K562 (cell line): ENCODE measurements around the gene TUBB6. TPM values are rescaled to one million over a fixed set of nuclear protein-coding genes. Genes with fewer than 3 reads are reported as not detected.

Source experiments
- ETS2 ChIP-seq: IDR thresholded peaks from 2 replicates; pipeline ENCODE4 v1.6.1; 2016; ENCODE audit warnings: borderline replicate concordance, missing genetic modification characterization, mild to moderate bottlenecking, moderate library complexity, missing compliant biosample characterization; ENCODE audit not compliant: poor library complexity, severe bottlenecking
- EZH2 ChIP-seq: IDR thresholded peaks from 2 replicates; pipeline ENCODE4 v1.6.1; 2012; ENCODE audit warnings: low read depth, mild to moderate bottlenecking, inconsistent platforms, low read length, borderline replicate concordance
- KLF10 ChIP-seq: fragments of 250-450 bp; sonication (Bioruptor Pico); IDR thresholded peaks from 2 replicates; pipeline ENCODE4 v1.6.1; 2021; ENCODE audit warnings: matching md5 sums
- LARP7 ChIP-seq: fragments of 450-650 bp; IDR thresholded peaks from 2 replicates; pipeline ENCODE4 v1.6.1; 2016
- SRSF1 ChIP-seq: fragments of 200-400 bp; formaldehyde crosslinking; IDR thresholded peaks from 2 replicates; pipeline ENCODE4 v1.6.1; 2017; ENCODE audit warnings: mild to moderate bottlenecking, low read depth, low read length, moderate library complexity
- TAL1 ChIP-seq: fragments of 450-650 bp; IDR thresholded peaks from 2 replicates; pipeline ENCODE4 v1.6.1; 2016; ENCODE audit warnings: mild to moderate bottlenecking
- UBTF ChIP-seq, 2 experiments: IDR thresholded peaks; 2 replicates each; pipeline ENCODE4 v1.6.1; 2012; ENCODE audit warnings: improper control_type of control experiment in 2 of 2, low read depth in 2 of 2, low read length in 2 of 2, borderline replicate concordance in 1 of 2
- XRCC4 ChIP-seq: IDR thresholded peaks from one replicate; pipeline ENCODE4 v1.6.1; 2011; ENCODE audit not compliant: insufficient read depth, insufficient read length; ENCODE audit errors: extremely low read depth
- YY1 ChIP-seq, 3 experiments: IDR thresholded peaks; 2 replicates each; pipeline ENCODE4 v1.6.1; 2011; ENCODE audit warnings: low read length in 2 of 3, mild to moderate bottlenecking in 2 of 3, moderate library complexity in 2 of 3, borderline replicate concordance in 1 of 3, control low read depth in 1 of 3, low read depth in 1 of 3; ENCODE audit not compliant: insufficient read depth in 3 of 3, insufficient replicate concordance in 2 of 3, control insufficient read depth in 1 of 3, insufficient read length in 1 of 3; ENCODE audit errors: extremely low read depth in 1 of 3
- ZNF184 ChIP-seq: sonication (generic); formaldehyde crosslinking; IDR thresholded peaks from 2 replicates; pipeline ENCODE4 v1.5.0; 2020; ENCODE audit warnings: missing genetic modification reagents
- ZNF79 ChIP-seq: fragments of 250-450 bp; sonication (Bioruptor Pico); IDR thresholded peaks from 2 replicates; pipeline ENCODE4 v1.4.0; 2020; ENCODE audit warnings: low read depth, mild to moderate bottlenecking, moderate library complexity
- ZSCAN29 ChIP-seq: fragments of 450-650 bp; IDR thresholded peaks from 2 replicates; pipeline ENCODE4 v1.6.1; 2017
- polyA plus RNA-seq, 8 experiments: library from polyadenylated mRNA; depleted of rRNA in 4 of 8; stranded (reverse) in 5 of 8; unstranded in 3 of 8; fragments of >200 nt; fragmentation: Nextera tagmentation in 2 of 8; fragmentation: Illumina TruSeq in 1 of 8; extraction: Ambion mirVana in 2 of 8; extraction: Trizol in 1 of 8; gene quantifications; 2 replicates each; pipeline versions ENCODE4 v1.2.1 to v1.2.3, GENCODE V29; 2011 to 2014; ENCODE audit warnings: inconsistent platforms in 1 of 8, missing spikeins in 1 of 8
- total RNA-seq, 7 experiments: library from RNA; depleted of rRNA in 6 of 7; stranded (reverse); fragments of >200 nt in 6 of 7; fragmentation: Illumina TruSeq in 2 of 7; extraction: Trizol in 2 of 7; gene quantifications; 2 replicates each; pipeline versions ENCODE4 v1.2.1 to v1.2.3, GENCODE V29; 2011 to 2021; ENCODE audit warnings: low replicate concordance in 1 of 7
- TF ChIP-seq, protein P1 (sequence below): sonication (generic); formaldehyde crosslinking; IDR thresholded peaks from 2 replicates; pipeline ENCODE4 v1.8.1; 2023; ENCODE audit warnings: missing genetic modification reagents, mild to moderate bottlenecking, borderline replicate concordance
- TF ChIP-seq, protein P2 (sequence below): fragments of 450-650 bp; formaldehyde crosslinking; IDR thresholded peaks from 2 replicates; pipeline ENCODE4 v1.4.0; 2020; ENCODE audit warnings: mild to moderate bottlenecking, moderate library complexity
- TF ChIP-seq, protein P3 (sequence below): IDR thresholded peaks from 2 replicates; pipeline ENCODE4 v1.6.1; 2016; ENCODE audit warnings: missing genetic modification characterization, missing compliant biosample characterization

TUBB6 gene
- total and polyA plus RNA-seq, 9 of the 15 experiments (the other 6 are each of a cell fraction or from before 2014, with no cell fraction given), result 43.9 to 404 (median 81.1) TPM

- TF ChIP-seq, protein P1, sequence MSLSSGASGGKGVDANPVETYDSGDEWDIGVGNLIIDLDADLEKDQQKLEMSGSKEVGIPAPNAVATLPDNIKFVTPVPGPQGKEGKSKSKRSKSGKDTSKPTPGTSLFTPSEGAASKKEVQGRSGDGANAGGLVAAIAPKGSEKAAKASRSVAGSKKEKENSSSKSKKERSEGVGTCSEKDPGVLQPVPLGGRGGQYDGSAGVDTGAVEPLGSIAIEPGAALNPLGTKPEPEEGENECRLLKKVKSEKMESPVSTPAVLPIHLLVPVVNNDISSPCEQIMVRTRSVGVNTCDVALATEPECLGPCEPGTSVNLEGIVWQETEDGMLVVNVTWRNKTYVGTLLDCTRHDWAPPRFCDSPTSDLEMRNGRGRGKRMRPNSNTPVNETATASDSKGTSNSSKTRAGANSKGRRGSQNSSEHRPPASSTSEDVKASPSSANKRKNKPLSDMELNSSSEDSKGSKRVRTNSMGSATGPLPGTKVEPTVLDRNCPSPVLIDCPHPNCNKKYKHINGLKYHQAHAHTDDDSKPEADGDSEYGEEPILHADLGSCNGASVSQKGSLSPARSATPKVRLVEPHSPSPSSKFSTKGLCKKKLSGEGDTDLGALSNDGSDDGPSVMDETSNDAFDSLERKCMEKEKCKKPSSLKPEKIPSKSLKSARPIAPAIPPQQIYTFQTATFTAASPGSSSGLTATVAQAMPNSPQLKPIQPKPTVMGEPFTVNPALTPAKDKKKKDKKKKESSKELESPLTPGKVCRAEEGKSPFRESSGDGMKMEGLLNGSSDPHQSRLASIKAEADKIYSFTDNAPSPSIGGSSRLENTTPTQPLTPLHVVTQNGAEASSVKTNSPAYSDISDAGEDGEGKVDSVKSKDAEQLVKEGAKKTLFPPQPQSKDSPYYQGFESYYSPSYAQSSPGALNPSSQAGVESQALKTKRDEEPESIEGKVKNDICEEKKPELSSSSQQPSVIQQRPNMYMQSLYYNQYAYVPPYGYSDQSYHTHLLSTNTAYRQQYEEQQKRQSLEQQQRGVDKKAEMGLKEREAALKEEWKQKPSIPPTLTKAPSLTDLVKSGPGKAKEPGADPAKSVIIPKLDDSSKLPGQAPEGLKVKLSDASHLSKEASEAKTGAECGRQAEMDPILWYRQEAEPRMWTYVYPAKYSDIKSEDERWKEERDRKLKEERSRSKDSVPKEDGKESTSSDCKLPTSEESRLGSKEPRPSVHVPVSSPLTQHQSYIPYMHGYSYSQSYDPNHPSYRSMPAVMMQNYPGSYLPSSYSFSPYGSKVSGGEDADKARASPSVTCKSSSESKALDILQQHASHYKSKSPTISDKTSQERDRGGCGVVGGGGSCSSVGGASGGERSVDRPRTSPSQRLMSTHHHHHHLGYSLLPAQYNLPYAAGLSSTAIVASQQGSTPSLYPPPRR (CRISPR knock-in tag), result no peak
- TF ChIP-seq ZNF79 (CRISPR knock-in tag), result no peak
- no peak for TF ChIP-seq ZNF184 (CRISPR knock-in tag)
- TF ChIP-seq XRCC4, result no peak
- no peak for TF ChIP-seq TAL1
- no peak for TF ChIP-seq KLF10 (CRISPR knock-in tag)
- no peak for TF ChIP-seq LARP7
- no peak for TF ChIP-seq ZSCAN29
- TF ChIP-seq UBTF (IDR thresholded peaks at IDR 0.05; ENCODE audit: borderline replicate concordance in 1 of 2, low read depth in 2 of 2, low read length in 2 of 2), result no peak
- TF ChIP-seq, protein P2, sequence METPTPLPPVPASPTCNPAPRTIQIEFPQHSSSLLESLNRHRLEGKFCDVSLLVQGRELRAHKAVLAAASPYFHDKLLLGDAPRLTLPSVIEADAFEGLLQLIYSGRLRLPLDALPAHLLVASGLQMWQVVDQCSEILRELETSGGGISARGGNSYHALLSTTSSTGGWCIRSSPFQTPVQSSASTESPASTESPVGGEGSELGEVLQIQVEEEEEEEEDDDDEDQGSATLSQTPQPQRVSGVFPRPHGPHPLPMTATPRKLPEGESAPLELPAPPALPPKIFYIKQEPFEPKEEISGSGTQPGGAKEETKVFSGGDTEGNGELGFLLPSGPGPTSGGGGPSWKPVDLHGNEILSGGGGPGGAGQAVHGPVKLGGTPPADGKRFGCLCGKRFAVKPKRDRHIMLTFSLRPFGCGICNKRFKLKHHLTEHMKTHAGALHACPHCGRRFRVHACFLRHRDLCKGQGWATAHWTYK (CRISPR knock-in tag), result no peak
- TF ChIP-seq, protein P3, sequence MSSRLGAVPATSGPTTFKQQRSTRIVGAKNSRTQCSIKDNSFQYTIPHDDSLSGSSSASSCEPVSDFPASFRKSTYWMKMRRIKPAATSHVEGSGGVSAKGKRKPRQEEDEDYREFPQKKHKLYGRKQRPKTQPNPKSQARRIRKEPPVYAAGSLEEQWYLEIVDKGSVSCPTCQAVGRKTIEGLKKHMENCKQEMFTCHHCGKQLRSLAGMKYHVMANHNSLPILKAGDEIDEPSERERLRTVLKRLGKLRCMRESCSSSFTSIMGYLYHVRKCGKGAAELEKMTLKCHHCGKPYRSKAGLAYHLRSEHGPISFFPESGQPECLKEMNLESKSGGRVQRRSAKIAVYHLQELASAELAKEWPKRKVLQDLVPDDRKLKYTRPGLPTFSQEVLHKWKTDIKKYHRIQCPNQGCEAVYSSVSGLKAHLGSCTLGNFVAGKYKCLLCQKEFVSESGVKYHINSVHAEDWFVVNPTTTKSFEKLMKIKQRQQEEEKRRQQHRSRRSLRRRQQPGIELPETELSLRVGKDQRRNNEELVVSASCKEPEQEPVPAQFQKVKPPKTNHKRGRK (tag), result no peak
- TF ChIP-seq EZH2, result no peak
- no peak for TF ChIP-seq SRSF1
- TF ChIP-seq YY1 (IDR thresholded peaks at IDR 0.05; ENCODE audit: borderline replicate concordance in 1 of 3, control insufficient read depth in 1 of 3, extremely low read depth in 1 of 3, insufficient read depth in 3 of 3, insufficient read length in 1 of 3, insufficient replicate concordance in 2 of 3, low read depth in 1 of 3, low read length in 2 of 3), result no peak
- TF ChIP-seq ETS2 (tag), result no peak
Observed at GRCh38 chr18:12309683-12310198, 1.7 kb downstream of the TUBB6 start (continued).
